EL (cell line): Measurements from ENCODE around the gene C3orf85.

Experiments used
- DNase-seq: peaks from one replicate; pipeline ENCODE4 v3.0.0-alpha.2; 2016

C3orf85 gene

DNA sequence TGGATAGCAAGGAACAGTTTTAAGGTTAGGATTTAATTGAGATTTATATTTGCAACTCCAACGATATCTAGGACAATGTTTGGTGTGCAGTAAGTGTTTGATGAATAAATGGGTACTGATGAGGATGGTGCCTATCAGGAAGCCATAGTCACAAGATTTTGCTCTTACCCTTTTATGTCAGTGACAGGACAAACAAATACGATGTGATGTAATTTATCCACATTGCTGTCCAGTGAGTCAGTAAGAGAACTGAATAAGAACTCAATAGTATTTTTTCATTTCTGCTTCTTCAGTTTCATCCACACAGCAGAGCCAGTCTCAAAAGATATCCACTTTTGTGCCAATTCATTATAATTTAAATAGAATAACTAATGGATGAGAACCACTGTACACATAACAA lies 18.5 kb downstream of the C3orf85 start:
- peak; percentile 60 for DNase-seq

- DNase-seq = no peak
Measured at GRCh38 chr3:109155828-109156227, 19.3 kb downstream of the C3orf85 start.

GRCh38 chr3:109161487-109162123 lies 25.1 kb downstream of the C3orf85 start:
- no peak for DNase-seq

DNA sequence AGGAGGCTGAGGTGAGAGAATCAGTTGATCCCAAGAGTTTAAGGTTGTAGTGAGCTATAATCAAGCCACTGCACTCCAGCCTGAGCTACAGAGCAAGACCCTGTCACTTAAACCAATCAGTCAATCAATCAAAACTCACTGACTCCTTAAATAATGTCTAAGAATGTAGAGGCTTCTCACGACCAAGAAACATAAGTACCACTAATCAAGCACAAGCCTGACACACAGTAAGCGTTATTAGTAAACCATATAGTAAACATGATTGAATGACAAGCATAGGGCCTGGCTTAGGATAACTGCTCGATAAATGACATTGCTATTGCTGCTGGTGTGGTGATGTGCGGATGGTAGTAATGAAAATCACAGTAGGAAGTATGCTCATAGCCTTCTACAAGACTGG lies 29.4 kb downstream of the C3orf85 start:
- no peak for DNase-seq

GRCh38 chr3:109171479-109171878 lies 35.0 kb downstream of the C3orf85 start:
- DNase-seq = no peak

GRCh38 chr3:109175411-109175810 lies 38.9 kb downstream of the C3orf85 start:
- DNase-seq = peak; percentile 34

DNA sequence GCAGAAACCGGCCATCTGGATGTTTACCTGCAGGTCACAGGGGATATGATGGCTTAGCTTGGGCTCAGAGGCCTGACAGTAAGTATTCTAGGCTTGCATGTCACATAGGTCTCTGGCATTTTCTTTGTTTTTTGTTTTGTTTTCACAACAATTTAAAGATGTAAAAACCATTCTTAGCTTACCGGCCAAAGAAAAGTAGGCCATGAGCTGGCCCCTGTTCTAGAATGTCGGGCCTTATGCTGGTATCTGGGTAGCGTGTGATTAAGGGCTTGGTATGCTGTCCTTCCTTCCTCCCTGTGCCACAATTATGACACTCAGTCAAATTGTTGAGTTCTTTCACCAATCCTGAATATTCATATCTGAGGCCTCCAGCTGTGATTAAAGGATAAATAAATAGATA lies 40.2 kb downstream of the C3orf85 start:
- no peak for DNase-seq

GRCh38 chr3:109177908-109178307 lies 41.4 kb downstream of the C3orf85 start:
- no peak for DNase-seq

GRCh38 chr3:109178708-109179107 lies 42.2 kb downstream of the C3orf85 start:
- no peak for DNase-seq

GRCh38 chr3:109184726-109185125 lies 48.2 kb downstream of the C3orf85 start:
- peak; percentile 24 for DNase-seq

- DNase-seq = no peak
Measured at GRCh38 chr3:109187390-109187789, 50.9 kb downstream of the C3orf85 start.

DNA sequence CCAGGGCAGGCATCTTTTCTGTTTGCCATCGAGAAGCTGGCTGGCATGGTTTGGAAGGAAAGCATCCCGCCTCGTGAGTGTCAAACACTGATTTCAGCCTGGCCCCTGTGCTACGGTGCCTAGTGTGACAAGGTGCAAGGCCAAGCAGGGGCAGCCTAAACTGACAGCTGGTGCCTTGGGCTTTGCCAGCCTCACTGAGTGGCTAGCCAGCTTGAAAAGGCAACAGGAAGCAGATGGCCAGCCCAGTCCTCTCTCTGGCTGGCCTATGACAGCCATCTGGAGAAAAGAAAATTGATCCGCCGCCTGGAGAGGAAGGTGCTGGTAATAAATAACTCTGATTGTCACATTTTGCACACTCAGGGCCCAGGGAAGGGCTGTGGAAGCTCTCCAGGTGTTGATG lies 52.2 kb downstream of the C3orf85 start:
- no peak for DNase-seq

DNA sequence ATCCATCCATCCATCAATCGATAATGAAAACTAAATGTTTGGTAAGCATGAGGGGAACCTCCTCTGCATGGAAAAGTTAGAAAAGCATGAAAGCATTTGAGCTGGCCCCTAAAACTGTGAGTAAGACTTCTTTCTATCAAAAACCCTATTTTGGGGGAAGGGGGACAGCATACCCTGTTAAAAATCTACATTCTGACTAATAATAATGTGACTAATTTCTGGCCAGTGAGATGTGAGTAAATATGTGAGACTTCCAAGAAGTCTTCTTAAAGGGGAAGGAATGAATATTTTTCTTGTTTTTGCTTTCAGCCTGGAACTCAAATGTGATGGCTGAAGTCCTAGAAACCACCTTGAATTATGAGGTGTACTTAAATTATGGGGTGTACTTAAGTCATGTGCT lies 54.9 kb downstream of the C3orf85 start:
- peak; percentile 9 for DNase-seq

GRCh38 chr3:109195815-109196214 lies 59.3 kb downstream of the C3orf85 start:
- peak; percentile 67 for DNase-seq
